ENCODE data around the gene ESCO1.

The ESCO1 gene

GRCh38 chr18:21507913-21508701 lies 92.4 kb downstream of the ESCO1 start:
- TF ChIP-seq, protein P1, sequence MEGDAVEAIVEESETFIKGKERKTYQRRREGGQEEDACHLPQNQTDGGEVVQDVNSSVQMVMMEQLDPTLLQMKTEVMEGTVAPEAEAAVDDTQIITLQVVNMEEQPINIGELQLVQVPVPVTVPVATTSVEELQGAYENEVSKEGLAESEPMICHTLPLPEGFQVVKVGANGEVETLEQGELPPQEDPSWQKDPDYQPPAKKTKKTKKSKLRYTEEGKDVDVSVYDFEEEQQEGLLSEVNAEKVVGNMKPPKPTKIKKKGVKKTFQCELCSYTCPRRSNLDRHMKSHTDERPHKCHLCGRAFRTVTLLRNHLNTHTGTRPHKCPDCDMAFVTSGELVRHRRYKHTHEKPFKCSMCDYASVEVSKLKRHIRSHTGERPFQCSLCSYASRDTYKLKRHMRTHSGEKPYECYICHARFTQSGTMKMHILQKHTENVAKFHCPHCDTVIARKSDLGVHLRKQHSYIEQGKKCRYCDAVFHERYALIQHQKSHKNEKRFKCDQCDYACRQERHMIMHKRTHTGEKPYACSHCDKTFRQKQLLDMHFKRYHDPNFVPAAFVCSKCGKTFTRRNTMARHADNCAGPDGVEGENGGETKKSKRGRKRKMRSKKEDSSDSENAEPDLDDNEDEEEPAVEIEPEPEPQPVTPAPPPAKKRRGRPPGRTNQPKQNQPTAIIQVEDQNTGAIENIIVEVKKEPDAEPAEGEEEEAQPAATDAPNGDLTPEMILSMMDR (IDR thresholded peaks at IDR 0.05; ENCODE audit: low read depth, low read length) = no peak
- no peak for DNase-seq (ENCODE audit: extremely low read depth, low read depth)

DNA sequence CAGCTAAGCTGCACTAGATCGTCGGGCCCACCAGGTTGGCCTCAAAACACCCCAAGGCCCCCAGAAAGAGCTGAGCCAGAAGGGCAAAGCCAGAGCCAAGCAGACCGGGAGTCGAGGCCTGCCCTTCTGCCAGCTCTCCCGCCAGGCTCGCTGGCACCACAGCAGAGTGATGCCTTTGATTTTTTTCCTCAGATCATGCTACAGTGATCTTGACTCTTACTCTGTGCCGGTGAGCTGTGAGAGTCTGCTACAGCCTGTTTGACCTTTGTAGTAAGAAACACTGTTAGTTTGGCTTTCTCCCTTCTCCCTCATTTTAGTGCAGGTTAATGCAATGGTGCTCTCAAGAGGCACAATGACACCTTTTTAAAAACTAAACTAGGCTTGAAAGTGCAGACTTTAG lies 97.8 kb downstream of the ESCO1 start:
- no peak for DNase-seq (ENCODE audit: extremely low read depth, low read depth)
- TF ChIP-seq, protein P1 (IDR thresholded peaks at IDR 0.05; ENCODE audit: low read depth, low read length) = no peak

DNA sequence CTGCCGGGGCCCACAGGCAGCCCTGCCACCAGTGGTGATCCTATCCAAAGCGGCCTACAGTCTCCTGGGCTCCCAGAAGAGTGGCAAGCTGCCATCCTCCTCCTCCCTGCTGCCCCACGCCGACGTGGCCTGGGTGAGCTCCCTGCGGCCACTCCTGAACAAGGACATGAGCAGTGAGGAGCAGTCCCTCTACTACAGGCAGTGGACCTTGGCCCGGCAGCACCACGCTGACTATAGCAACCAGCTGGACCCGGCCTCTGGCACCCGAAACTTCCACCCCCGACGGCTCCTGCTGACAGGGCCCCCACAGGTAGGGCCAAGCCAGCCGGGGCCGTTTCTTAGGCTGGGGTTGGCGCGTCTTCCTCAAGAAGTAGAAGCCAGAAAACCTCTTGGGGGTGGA lies 100.5 kb downstream of the ESCO1 start:
- no peak for DNase-seq (ENCODE audit: extremely low read depth, low read depth)
- TF ChIP-seq, protein P1 (IDR thresholded peaks at IDR 0.05; ENCODE audit: low read depth, low read length) = no peak

DNA sequence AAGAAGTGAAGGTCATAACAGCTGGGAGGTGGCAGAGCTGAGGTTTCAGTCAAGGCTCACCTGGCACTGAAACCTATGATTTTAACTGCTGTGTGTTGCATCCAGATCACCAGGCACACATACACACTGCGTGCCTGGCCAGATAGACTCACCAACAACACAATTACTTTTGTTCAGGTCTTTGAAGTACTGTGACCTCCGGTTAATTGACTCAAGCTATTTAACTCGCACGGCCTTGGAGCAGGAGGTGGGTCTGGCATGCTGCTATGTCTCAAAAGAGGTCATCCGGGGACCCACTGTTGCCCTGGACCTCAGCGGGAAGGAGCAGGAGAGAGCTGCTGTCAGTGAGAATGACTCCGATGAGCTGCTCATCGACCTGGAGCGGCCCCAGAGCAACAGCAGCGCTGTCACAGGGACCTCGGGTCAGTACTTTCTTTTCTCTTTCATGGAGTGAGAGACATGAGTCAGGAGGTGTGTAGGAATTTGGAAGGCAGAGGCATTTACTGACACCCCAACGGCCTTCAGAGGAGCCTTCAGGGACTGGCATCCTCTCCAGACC lies 104.1 kb downstream of the ESCO1 start:
- DNase-seq (ENCODE audit: extremely low read depth, low read depth) = no peak
- TF ChIP-seq, protein P1 (IDR thresholded peaks at IDR 0.05; ENCODE audit: low read depth, low read length) = no peak

DNA sequence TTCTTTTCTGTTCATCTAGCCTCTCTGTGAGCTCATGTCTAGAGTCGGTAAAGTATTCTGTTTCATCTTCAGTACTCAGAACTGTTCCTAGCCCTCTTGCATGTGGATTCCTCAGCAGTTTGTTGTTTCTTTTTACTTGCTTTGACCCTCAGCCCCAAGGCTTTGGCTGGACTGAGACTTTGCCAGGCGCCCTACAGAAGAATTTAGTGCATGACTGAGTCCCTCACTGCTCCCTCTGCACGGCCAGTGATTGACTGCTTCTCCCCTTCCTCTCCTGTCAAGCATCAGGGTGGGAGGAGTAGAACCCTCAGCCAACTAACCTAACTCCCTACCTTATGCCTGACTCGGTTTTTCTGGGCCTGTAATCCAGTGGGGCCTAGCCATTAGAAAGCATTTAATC lies 109.8 kb downstream of the ESCO1 start:
- TF ChIP-seq, protein P1 (IDR thresholded peaks at IDR 0.05; ENCODE audit: low read depth, low read length) = no peak
- DNase-seq (ENCODE audit: extremely low read depth, low read depth) = no peak

DNA sequence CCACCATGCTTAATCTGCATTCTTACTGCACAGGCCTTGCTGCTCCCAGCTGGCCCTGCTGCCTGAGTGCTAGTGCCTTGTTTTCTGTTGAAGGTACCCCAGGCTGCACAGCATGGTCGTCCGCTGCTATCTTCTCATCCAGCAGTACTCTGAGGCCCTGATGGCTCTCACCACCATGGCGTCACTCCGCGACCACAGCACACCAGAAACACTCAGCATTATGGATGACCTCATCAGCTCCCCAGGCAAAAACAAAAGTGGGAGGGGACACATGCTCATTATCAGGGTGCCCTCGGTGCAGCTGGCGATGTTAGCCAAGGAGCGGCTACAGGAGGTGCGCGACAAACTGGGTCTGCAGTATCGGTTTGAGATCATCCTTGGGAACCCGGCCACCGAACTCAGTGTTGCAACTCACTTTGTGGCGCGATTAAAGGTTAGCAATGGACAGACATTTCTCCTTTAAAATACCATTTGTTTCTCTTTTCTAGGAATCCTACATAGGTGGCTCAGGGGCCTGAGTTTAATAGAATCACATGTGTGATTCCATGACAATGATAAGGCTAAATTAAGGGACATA lies 110.5 kb downstream of the ESCO1 start:
- no peak for DNase-seq (ENCODE audit: extremely low read depth, low read depth)

More for the DNA sequence above, 110.5 kb downstream of the ESCO1 start:
- TF ChIP-seq, protein P1 (IDR thresholded peaks at IDR 0.05; ENCODE audit: low read depth, low read length) = no peak
